ENCODE measurements around the gene ZNF43.

DNA sequence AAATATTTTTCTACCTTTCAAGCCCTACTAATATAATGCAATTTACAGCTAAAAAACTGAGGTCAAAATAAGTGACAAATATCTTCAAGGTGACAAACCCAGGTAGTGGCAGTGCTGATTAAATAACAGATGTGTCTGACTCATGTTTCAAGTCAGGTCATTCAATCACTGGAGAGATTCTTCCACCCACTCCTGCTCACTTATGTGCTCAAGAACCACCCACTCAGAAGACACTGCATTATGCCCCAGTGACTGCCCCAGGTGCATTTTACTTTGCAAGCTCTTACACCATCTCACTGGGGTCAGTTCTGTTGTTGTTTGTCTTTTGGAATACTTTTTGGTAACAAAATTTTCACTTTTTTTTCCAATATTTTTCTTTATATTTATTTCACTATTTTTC lies 70.8 kb downstream of the ZNF43 start:
- TF ChIP-seq RFX5 (IDR thresholded peaks at IDR 0.05; ENCODE audit: borderline replicate concordance, low read depth, low read length) (no peak), TCF12 (IDR thresholded peaks at IDR 0.05; ENCODE audit: low read depth, low read length) (no peak), JUND (IDR thresholded peaks at IDR 0.05; ENCODE audit: low read length) (no peak), POLR2AphosphoS5 (IDR thresholded peaks at IDR 0.05; ENCODE audit: low read depth, low read length) (no peak), EZH2 (IDR thresholded peaks at IDR 0.05; ENCODE audit: low read depth, low read length, severe bottlenecking) (no peak)
- TF ChIP-seq, protein P1, sequence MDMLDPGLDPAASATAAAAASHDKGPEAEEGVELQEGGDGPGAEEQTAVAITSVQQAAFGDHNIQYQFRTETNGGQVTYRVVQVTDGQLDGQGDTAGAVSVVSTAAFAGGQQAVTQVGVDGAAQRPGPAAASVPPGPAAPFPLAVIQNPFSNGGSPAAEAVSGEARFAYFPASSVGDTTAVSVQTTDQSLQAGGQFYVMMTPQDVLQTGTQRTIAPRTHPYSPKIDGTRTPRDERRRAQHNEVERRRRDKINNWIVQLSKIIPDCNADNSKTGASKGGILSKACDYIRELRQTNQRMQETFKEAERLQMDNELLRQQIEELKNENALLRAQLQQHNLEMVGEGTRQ (IDR thresholded peaks at IDR 0.05; ENCODE audit: low read length), result no peak
- TF ChIP-seq, protein P2, sequence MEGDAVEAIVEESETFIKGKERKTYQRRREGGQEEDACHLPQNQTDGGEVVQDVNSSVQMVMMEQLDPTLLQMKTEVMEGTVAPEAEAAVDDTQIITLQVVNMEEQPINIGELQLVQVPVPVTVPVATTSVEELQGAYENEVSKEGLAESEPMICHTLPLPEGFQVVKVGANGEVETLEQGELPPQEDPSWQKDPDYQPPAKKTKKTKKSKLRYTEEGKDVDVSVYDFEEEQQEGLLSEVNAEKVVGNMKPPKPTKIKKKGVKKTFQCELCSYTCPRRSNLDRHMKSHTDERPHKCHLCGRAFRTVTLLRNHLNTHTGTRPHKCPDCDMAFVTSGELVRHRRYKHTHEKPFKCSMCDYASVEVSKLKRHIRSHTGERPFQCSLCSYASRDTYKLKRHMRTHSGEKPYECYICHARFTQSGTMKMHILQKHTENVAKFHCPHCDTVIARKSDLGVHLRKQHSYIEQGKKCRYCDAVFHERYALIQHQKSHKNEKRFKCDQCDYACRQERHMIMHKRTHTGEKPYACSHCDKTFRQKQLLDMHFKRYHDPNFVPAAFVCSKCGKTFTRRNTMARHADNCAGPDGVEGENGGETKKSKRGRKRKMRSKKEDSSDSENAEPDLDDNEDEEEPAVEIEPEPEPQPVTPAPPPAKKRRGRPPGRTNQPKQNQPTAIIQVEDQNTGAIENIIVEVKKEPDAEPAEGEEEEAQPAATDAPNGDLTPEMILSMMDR (IDR thresholded peaks at IDR 0.05; ENCODE audit: control extremely low read depth in 1 of 3, insufficient read depth in 1 of 3, low read depth in 1 of 3, low read length in 3 of 3), result no peak
